WERI-Rb-1 (cell line): ENCODE results near the gene CADM1.

Source experiments
- DNase-seq: peaks from one replicate; pipeline ENCODE4 v3.0.0-alpha.2; 2020
- H3K27ac ChIP-seq: fragments of 250-450 bp; sonication (Bioruptor Pico); 2 replicates; pipeline ENCODE4 v1.5.1; 2020; ENCODE audit warnings: mild to moderate bottlenecking, moderate library complexity
- H3K27me3 ChIP-seq: fragments of 250-450 bp; sonication (Bioruptor Pico); 2 replicates; pipeline ENCODE4 v1.5.1; 2021; ENCODE audit warnings: mild to moderate bottlenecking, low read depth, moderate library complexity; ENCODE audit not compliant: insufficient read depth, severe bottlenecking
- H3K36me3 ChIP-seq: fragments of 250-450 bp; sonication (Bioruptor Pico); 2 replicates; pipeline ENCODE4 v1.5.1; 2020; ENCODE audit warnings: mild to moderate bottlenecking, moderate library complexity
- H3K4me3 ChIP-seq: 2 replicates; pipeline ENCODE4 v1.5.1; 2011; ENCODE audit warnings: low read depth, mild to moderate bottlenecking, control low read depth, low read length
- H3K9me3 ChIP-seq: fragments of 250-450 bp; sonication (Bioruptor Pico); 2 replicates; pipeline ENCODE4 v1.5.1; 2021; ENCODE audit warnings: mild to moderate bottlenecking, moderate library complexity; ENCODE audit not compliant: severe bottlenecking
- CTCF ChIP-seq: IDR thresholded peaks from 2 replicates; pipeline ENCODE4 v1.5.1; 2011; ENCODE audit warnings: low read depth, mild to moderate bottlenecking, control low read depth, inconsistent platforms, low read length

The CADM1 gene

GRCh38 chr11:115497303-115497702 is 6.9 kb downstream of the CADM1 start:
- Histone ChIP-seq H3K36me3 (no peaks in the 10 kb centered on the region), H3K27me3 (no peaks in the 10 kb centered on the region)
- no peak for DNase-seq

GRCh38 chr11:115496892-115497291 is 7.3 kb downstream of the CADM1 start:
- Histone ChIP-seq H3K4me3 (no peak overlapping the region), H3K36me3 (no peaks in the 10 kb centered on the region), H3K27ac (no peak overlapping the region), H3K27me3 (no peaks in the 10 kb centered on the region), H3K9me3 (no peaks in the 10 kb centered on the region)
- DNase-seq: no peak
- TF ChIP-seq CTCF: no peak

More at GRCh38 chr11:115497303-115497702, 6.9 kb downstream of the CADM1 start:
- Histone ChIP-seq H3K9me3 (no peaks in the 10 kb centered on the region), H3K4me3 (no peak overlapping the region), H3K27ac (no peak overlapping the region)
- no peak for TF ChIP-seq CTCF

GRCh38 chr11:115493905-115494304 is 10.3 kb downstream of the CADM1 start:
- no peaks in the 10 kb centered on the region for H3K27me3 ChIP-seq
- no peaks in the 10 kb centered on the region for H3K36me3 ChIP-seq
- no peak for DNase-seq
- no peak overlapping the region for H3K27ac ChIP-seq
- TF ChIP-seq CTCF: no peak
- H3K9me3 ChIP-seq: no peaks in the 10 kb centered on the region
- no peak overlapping the region for H3K4me3 ChIP-seq

- Histone ChIP-seq H3K36me3 (no peaks in the 10 kb centered on the region), H3K9me3 (no peaks in the 10 kb centered on the region), H3K4me3 (no peak overlapping the region), H3K27me3 (no peaks in the 10 kb centered on the region), H3K27ac (no peak overlapping the region)
- no peak for TF ChIP-seq CTCF
- no peak for DNase-seq
These were observed 10.7 kb downstream of the CADM1 start for GRCh38 chr11:115493488-115493887.

- no peak for DNase-seq
- Histone ChIP-seq H3K4me3 (no peak overlapping the region), H3K27me3 (no peaks in the 10 kb centered on the region), H3K36me3 (no peaks in the 10 kb centered on the region), H3K27ac (no peak overlapping the region), H3K9me3 (no peaks in the 10 kb centered on the region)
- no peak for TF ChIP-seq CTCF
These were observed 14.7 kb downstream of the CADM1 start for GRCh38 chr11:115489466-115489865.

- TF ChIP-seq CTCF: no peak
- no peak overlapping the region for H3K27ac ChIP-seq
- H3K36me3 ChIP-seq: no peaks in the 10 kb centered on the region
- no peak for DNase-seq
- no peaks in the 10 kb centered on the region for H3K27me3 ChIP-seq
- no peaks in the 10 kb centered on the region for H3K9me3 ChIP-seq
- no peak overlapping the region for H3K4me3 ChIP-seq
These were observed 15.3 kb downstream of the CADM1 start for GRCh38 chr11:115488945-115489344.
